ENCODE measurements around the gene DMKN.
"Not testable (repeated sequence)": the region's sequence is repeated elsewhere in the genome, so short reads cannot be mapped to it uniquely, and the experiment has no call there.

Gene DMKN

GRCh38 chr19:35461788-35462187, 51.7 kb downstream of the DMKN start:
- not testable (repeated sequence) for DNase-seq (ENCODE audit: low read depth)

- DNase-seq (ENCODE audit: low read depth) = no peak
These were observed 52.4 kb downstream of the DMKN start for GRCh38 chr19:35461060-35461459.

- DNase-seq (ENCODE audit: low read depth) = no peak
These were observed 52.8 kb downstream of the DMKN start for GRCh38 chr19:35460608-35461007.

- DNase-seq (ENCODE audit: low read depth) = no peak
These were observed 53.9 kb downstream of the DMKN start for GRCh38 chr19:35459414-35460082.

- DNase-seq (ENCODE audit: low read depth) = no peak
These were observed 54.6 kb downstream of the DMKN start for GRCh38 chr19:35458731-35459391.

GRCh38 chr19:35458192-35458591, 55.3 kb downstream of the DMKN start:
- no peak for DNase-seq (ENCODE audit: low read depth)

- no peak for DNase-seq (ENCODE audit: low read depth)
These were observed 56.3 kb downstream of the DMKN start for GRCh38 chr19:35457173-35457572.

GRCh38 chr19:35455616-35456201, 57.7 kb downstream of the DMKN start:
- DNase-seq (ENCODE audit: low read depth) = no peak

- DNase-seq (ENCODE audit: low read depth) = no peak
These were observed 58.8 kb downstream of the DMKN start for GRCh38 chr19:35454663-35455062.

GRCh38 chr19:35451338-35452096, 61.9 kb downstream of the DMKN start:
- no peak for DNase-seq (ENCODE audit: low read depth)

GRCh38 chr19:35449359-35450043, 63.9 kb downstream of the DMKN start:
- no peak for DNase-seq (ENCODE audit: low read depth)

GRCh38 chr19:35447606-35448469, 65.6 kb downstream of the DMKN start, which contains the start of gene FFAR2:
Gene FFAR2, plus strand, starts transcription at chr19:35448257. Its CDS starts 1,458 bp downstream, at chr19:35449715.
- DNase-seq (ENCODE audit: low read depth) = no peak
